Fibroblast of skin of left quadriceps (primary cell): ENCODE data around the gene NAT9.

Experiments
- DNase-seq, 2 experiments: peaks; one replicate each; pipeline ENCODE4 v3.0.0-alpha.2; 2013; ENCODE audit warnings: low read depth in 2 of 2

The NAT9 gene

DNA sequence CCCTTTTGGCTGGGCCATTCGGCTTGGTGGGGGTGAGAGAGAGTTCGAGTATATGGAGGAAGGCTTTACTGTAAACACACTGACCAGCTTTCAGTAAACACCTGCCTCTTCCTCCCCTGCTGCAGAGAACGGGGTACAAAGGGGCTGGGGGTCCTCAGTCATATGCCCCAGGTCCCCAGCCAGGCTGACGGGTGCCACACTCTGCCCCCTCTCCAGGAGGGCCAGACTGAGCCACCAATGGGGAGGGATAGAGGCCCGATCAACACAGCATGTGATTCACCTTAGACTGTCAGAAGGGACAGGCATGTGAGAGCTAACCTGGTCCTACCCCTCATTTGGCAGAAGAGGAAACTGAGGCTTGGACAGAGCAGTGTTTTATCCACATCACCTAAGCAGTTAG, 14.7 kb downstream of the NAT9 start:
- DNase-seq: no peak

DNA sequence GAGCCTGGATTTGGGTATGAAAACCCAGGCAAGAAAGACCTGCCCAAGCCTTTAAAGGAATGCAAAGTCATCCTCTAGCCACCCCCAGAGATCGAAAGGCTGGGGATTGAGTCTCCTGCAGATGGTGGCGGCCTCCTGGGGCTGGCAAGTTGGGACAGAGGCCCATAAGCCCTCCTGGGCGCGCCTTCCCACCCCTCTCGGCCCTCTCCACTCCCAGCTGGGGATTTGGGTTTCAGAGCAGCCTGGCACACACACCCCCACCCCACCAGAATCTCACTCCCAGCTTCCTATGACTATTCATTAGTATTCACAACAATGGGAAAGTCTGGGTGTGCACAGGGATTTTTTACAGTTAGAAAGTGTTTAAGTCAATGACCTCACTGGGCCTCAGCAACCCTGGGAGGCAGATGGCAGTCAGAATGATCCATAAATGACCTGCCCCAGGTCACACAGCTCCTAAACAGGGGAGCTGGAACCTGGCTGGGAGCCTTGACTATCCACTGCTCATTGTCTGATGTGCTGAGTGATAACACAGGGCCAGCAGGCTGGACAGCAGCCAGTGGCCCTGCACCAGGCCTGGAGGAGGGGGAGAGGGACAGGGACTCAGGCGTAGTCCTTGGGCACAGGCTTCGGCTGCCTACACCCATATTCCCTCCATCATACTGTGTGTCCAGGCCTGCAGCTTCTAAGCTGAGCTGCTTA, 15.6 kb downstream of the NAT9 start:
- no peak for DNase-seq

DNA sequence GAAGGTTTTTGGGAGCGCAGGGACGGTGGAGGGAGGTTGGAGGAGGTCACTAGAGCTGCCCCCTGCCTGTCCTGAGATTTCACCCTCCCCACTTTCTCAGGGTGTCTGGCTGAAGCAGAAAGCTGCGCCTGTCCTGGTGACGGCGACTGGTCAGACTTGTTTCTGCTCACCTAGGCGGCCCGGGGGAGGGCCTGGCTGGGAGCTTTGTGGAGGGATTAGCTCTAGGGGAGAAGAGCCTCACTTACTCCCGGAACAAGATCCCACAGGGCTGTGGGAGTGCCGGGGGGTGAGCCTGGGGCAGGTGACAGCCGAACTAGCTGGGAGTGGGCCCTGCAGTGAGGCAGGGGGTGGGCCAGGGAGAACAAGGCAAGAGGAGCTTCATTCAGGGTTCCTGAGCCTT, 16.2 kb downstream of the NAT9 start:
- DNase-seq: no peak

DNA sequence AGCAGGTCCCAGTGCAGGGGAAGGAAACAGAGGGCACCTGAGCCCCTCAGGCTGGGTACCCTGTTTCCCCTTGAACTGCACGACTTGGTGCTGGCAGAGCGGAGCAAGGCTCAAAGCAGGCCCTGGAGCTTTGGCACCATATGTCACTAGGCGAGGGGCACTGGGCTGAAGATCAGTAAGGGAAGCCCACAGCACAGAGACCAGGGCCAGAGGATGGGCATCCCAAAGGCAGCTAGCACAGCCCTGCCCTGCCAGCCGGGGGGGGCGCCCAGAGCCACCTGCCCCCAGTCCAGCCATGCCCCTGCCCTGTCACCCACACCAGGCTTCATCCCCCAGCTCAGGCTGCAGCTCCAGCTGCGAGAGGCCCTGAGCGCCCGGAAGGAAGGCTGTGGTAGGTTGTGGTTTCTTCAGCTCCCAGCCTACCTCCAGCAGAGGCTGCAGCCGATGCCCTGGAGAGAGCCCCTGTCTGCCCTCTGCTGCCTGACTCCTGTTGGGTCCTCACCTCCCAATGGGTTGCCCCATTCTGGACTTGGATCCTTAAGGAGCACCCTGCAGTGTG, 16.8 kb downstream of the NAT9 start:
- DNase-seq: no peak

DNA sequence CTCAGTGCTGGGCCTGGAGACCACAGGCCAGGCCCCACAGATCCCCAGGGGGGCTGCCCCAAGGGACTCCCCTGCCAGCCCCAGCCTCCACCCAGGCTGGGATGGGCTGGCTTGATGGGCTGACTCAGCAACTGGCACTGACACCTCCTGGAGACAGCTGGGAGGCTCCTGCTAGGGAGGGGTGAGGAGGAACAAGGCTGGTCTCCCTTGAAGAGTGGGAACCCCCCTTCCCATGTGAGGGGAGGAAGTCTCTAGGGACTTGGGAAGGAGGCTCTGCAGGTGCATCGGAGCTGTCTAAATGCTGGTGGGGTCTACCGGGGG, 17.3 kb downstream of the NAT9 start:
- DNase-seq: no peak

DNA sequence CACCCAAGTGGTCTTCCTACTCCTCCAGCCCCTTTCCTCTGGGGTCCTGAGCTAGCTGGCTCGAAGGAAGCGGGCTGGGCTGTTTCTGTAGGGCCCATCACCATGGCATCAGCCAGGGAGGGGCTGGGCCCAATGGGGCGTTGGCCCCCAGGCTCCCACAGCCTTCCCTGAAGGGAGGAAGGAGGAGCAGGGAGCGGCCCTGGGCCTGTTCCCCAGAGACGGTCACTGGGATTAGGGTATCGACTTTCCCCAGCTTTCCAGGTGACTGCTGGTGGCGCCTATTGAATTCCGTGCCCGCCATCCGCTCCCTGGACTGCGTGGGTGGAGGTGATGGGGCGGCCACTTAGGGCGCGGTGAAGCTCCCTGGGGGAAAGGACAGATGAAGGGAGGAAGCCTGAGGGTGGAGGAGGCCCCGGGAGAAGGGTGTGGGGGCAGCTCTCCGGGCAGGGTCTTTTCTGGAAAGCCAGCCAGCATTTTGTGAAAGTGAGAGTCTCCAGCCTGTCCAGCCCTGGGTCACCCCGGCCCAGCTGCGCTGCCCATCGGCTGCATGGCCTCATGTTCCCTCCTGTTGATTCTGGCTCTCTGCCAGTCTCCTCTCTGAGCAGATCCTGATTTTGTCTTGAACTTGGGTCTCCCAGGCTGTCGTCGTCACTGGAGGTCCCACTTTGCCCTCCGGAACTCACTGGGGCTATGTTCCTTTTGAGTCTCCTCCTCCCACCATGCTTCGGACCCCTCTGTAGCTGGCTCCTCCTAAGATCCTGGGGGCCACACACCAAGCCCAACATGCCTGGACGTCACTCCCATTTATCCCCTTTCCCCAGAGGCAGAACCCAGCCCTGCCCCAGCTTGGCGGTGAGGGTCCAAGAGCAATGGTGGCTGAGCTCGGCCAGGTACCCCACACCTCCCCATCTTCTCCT, 18.0 kb downstream of the NAT9 start:
- no peak for DNase-seq

DNA sequence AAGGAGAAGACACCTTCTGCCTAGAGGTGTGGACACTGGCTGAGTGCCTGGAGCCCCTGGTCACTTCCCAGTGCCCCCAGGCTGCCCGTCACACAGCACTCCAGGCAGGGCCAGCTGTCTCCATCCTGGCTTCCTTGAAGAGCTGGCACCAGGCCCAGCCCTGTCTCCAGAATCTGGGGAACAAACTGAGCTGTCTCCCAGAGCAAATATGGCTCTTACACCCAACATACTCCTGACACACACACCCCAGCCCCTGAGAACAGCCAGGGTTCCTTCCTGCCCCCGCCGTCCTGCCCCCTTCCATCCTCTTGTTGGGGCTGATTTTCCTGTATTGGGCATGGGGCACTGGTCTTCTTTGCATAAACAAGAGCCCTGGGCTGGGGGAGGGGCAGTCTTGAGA, 18.6 kb downstream of the NAT9 start:
- no peak for DNase-seq

DNA sequence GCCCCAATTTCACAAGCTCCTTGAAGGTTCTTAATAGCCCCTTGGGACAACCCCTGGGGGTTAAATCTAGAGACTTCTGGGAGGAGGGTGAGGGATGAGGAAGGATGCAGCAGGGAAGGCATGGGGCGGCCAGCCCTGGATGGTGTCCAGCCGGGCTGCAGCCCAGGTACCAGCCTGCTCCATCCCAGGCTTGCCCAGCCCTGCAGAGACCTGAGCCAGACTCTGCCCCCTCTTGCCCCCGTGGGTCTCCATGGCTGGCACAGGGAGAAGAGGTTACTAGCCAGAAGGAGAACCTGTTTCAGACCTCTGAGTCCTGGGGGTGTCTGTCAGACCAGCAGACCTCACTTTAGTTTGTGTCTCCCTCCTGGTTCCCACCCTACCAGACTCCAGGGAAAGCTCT, 19.3 kb downstream of the NAT9 start:
- no peak for DNase-seq

DNA sequence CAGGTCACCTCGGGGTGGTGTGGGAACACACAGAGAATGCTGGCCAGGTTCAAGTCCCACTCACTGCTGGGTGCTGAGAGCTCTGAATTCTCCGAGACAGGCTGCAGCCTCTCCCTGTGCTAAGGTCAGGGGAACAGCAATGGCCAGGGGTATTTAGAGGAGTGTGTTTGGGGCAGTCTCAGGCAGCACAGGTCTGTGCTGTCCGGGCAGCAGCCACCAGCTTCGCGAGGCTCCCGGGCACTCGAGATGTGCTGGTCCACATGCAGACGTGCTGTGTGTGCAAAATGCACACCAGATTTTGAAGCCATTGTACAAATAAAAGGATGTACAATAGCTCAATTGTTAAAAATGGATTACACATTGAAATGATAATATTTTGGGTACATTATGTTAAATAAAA, 20.6 kb downstream of the NAT9 start:
- no peak for DNase-seq

DNA sequence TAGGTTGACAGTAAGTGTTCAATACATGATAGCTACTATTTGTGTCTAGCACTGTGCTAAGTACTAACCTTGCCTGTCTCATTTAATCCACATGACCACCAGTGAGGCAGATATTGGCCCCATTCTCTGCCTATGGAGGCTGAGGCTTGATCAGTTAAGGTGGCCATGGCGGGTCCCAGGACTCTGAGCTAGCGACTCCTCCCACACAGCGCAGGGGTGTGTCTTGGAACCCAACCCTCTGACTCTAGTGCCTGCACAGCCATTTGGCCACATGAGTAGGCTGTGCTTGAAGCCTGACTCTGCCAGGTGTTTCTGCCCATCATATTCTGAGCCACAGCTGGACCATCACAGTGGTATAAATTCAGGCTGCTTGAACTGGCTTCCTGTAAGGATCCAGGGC, 21.3 kb downstream of the NAT9 start:
- DNase-seq: no peak

DNA sequence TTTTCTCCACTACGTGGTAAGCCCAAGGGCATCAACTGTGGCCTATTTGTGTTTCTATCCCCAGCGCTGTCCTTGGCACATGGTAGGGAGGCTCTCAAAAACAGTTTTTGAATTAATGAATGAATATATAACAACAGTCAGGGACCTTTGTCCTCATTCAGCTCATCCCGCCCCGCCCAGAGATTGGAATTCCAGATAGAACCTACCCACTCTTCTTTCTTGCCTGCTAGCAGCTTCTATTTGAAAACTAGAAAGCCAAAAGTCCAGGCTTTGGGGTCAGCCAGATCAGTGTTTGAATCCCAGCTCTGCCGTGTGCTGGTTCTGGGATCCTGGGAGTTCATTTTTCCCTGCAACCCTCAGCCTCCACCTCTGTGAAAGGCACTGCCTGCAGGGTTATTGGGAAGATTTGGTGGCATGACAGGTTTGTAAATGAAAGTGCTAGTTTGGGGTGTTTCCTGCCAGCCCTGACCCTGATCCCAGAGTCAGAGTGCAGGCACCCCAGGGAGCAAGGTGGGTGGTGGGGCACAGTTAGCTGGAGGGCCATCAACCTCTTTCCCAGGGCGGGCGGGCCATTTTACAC, 23.2 kb downstream of the NAT9 start:
- no peak for DNase-seq

DNA sequence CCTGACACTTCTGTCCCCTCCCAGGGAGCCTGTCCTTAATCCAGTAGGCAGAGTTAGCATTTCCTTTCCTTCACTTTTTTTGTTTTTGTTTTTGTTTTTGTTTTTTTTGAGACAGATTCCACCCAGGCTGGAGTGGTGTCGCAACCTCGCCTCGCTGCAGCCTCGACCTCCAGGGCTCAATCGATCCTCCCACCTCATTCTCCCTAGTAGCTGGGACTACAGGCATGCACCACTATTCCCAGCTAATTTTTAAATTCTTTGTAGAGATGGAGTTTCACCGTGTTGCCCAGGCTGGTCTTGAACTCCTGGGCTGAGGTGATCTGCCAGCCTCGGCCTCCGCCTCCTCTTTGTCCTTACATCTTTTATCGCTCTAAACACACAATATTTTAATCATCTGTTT, 23.7 kb downstream of the NAT9 start:
- DNase-seq: no peak

DNA sequence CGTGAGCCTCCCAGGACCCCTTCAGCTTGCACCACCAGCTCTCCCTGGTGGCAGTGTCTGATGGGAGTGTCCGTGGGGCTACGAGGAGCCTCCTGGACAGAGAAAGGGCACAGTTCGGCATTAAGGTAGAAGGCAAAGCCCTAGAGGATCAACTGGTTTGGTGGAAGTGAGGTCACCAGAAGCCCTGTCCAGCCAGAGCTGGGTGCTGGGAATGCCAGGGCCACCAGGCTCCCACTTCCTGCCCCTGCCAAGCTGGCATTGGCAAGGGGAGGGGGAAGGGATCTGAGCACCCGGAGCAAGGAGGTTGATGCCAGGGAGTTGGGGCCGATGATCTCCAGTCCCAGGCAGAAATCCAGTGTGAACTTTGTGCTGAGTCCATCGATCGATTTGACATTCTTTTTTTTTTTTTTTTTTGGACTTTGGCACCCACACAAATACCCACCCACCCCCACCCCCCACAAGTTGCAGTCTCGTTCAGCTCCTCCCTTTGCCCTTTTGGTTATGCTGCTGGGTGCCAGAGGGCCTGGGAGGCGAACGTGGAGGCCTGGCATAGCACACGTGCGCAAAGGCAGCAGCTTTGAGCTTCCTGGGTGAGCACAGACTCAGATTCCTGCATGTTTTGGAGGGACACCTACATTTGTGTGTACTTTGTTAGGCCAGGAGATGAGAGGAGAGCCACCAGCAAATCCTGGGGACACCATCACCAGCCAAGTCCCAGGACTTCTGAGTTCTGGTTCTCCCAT, 25.6 kb downstream of the NAT9 start:
- DNase-seq: no peak

DNA sequence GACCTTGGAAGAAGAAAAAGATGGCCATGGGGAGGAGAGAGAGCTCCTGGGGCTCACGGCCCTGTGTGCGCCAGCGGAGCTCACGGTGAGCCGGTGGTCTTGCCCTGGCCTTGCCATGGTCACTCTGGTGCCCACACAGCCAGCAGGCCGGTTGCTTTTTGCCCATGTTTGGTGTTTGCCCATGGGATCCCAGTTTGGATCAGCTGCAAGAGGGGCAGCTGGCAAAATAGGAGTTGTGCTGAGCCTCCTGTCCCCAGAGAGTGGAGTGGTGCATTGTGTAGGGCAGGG, 26.2 kb downstream of the NAT9 start:
- no peak for DNase-seq

DNA sequence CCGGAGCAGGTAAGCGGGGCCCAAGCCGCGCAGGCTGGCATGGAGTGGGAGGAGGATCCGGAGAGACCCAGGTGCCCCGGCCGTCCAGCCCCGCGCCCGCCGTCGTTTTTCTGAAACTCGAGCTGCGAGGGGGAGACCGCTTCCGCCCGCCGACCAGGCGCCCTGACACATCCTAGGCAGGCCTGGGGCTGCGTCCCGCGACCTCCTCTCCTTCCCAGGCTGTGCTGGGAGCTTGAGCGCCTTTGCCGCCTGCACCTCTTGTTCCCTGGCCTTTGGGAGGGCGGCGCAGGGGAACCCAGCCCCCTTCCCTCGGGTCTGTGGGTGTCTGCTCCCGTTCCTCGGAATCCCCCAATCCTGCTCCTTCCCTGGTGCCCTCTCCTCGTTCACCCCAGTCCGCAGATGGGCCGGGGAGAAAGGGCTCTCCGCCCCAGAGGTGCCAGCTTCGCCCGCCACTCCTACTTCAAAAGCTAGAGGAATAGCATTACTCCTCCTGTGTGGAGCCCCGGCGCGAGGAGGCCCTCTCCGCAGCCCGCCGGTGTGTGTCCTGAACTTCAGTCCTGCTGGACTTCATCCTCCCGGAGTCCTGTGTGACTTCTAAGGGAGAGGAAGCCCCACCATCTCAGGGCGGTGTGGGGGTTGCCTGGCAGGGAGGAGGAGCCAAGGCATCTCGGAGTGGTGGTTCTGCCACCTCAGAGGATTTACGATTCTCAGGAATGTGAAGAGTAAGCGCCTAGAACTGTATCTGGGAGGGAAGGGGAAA, 26.7 kb downstream of the NAT9 start:
- no peak for DNase-seq

DNA sequence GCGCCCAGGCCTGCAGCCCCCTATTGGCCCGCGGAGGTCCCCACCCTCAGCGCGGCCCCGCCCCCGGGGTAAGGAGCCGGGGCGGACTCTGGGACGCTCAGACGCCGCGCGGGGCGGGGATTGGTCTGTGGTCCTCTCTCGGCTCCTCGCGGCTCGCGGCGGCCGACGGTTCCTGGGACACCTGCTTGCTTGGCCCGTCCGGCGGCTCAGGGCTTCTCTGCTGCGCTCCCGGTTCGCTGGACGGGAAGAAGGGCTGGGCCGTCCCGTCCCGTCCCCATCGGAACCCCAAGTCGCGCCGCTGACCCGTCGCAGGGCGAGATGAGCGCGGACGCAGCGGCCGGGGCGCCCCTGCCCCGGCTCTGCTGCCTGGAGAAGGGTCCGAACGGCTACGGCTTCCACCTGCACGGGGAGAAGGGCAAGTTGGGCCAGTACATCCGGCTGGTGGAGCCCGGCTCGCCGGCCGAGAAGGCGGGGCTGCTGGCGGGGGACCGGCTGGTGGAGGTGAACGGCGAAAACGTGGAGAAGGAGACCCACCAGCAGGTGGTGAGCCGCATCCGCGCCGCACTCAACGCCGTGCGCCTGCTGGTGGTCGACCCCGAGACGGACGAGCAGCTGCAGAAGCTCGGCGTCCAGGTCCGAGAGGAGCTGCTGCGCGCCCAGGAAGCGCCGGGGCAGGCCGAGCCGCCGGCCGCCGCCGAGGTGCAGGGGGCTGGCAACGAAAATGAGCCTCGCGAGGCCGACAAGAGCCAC, 27.4 kb downstream of the NAT9 start, which contains the start of gene NHERF1:
Gene NHERF1, plus strand, starts transcription at position 100 of the 750 bp plus-strand sequence. Its CDS starts 219 bp downstream, at position 319.
- peak; percentile 71 to 74 for DNase-seq

DNA sequence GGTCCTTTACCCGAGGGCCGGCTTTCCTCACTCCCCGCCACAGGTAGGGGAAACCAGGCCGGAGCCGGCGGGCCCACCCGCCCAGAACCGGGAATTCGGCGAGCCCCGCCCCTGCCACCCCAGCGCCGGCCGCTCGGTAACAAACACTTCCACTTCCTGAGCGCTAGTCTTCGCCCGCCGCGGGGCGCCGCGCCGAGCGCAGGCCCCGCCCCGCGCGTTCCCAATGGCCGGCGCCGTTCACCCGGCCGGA, 27.9 kb downstream of the NAT9 start:
- DNase-seq: no peak

DNA sequence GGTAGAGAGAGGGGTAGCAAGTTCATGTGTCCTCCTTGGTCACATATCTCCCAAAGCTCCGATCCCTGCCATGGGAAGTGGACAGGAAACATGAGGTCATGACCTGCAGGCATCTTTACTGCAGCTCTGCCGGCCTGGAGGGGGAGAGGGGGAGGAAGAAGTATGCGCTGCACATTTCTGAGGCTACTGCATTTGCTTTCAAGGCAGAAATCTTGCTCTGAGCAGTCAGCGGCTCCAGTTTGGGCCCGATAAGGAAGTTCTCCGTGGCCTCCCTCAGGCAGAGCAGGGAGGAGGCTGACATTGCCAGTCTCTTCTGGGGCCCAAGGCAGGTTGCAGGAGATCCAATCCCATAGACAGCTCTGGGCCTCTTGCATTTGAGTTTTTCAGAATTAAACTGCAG, 29.2 kb downstream of the NAT9 start:
- no peak for DNase-seq

DNA sequence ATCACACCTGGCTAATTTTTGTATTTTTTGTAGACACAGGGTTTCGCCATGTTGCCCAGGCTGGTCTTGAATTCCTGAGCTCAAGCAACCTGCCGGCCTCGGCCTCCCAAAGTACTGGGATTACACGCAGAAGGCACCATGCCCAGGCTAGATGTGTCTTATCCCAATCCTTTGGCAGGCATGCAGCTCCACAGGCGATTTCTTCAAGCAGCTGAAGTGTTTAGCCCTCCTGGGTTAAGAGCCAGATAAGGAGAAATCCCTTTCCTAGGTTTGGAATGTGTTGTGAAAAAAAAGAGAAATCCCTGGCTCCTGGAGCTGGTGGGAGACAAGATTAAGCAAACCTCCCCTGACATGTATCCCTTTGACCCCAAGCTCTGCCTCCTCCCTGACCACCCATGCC, 29.8 kb downstream of the NAT9 start:
- no peak for DNase-seq

DNA sequence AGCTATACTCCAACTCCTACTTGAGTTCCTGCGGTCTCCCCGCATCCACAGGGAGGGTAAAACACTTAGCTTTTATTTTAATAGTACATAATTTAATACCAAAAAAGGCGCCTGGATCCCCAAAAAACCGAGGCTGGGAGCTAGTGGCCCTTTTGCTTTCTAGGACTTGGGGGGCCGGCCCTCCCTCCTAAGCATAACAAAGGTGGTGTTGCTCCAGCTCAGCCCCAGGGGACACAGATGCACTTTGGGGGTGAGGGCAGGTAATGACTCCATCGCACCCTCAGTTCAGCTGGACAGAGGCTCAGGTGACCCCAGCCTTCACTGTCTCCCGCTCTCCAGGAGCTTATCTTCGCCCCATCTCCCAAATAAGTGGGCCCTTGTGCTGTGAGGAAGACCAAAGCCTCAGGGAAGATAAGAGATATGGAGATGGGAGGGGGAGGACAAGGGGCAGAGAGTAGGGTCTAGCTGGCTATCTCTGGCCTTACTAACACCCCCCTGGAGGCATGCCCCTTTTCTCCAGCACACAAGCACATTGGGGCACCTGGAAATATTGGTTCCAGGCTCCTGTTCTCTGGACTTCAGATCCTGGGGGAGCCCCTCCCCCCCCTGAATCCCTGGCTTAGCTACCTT, 30.5 kb downstream of the NAT9 start:
- DNase-seq: no peak
